Measurements from ENCODE around the gene PRCD.
"Not testable (repeated sequence)": the region's sequence is repeated elsewhere in the genome, so short reads cannot be mapped to it uniquely, and the experiment has no call there.

The PRCD gene

DNA sequence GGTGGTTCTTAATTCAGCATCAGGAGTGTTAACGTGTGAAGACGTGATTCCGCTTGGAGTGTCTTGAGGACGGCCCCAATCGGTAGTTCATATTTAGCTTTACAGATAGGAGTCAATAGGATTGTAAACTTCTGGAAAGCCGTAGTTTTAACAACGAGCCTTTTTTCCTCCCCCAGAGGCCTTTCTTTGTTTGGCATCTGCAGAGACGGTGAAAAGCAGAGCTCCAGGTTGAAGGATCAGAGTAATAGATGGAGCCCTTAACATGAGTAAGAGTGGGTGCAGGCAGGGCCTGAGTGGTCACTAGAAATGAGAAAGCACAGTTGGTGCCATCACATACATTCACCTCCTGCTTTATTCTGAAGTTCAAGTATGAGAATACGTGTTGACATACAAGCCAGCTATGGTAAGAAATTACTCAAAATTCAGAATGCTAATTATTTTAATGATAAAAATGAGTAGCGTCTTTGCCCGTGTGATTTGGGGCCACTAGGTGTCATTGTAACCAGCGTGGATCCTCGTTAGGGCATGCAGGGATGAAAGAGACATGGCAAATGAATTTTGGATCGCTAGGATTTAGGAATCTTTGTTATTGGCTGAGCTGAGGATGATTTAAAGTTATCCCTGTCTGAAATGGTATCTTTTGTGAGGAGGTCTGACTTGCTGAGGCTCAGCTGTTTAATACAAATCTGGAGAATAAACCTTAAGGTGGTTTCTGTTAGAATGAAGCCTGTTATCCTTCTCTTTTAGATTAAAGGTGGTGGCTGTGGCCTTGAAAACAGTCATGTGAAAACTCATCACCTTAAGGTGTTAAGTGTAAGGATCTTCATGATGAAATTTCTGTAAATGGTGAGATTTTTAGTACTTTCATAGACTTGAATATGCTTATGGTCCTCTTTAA, 18.6 kb downstream of the PRCD start:
- DNase-seq: peak; percentile 56 to 72

DNA sequence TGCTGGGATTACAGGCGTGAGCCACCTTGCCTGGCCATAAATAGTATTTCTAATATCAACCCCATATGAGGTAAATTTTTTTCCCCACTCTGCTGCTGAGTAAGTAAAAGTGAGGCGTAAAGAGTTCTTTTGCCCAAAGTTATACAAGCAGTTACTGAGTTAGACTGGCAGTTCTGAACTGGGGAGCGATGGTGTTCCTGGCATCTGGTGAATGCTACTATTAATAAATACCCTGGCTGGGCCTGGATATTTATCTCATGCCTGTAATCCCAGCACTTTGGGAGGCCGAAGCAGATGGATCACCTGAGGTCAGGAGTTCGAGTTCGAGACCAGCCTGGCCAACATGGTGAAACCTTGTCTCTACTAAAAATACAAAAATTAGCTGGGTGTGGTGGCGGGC, 19.6 kb downstream of the PRCD start:
- not testable (repeated sequence) for DNase-seq

DNA sequence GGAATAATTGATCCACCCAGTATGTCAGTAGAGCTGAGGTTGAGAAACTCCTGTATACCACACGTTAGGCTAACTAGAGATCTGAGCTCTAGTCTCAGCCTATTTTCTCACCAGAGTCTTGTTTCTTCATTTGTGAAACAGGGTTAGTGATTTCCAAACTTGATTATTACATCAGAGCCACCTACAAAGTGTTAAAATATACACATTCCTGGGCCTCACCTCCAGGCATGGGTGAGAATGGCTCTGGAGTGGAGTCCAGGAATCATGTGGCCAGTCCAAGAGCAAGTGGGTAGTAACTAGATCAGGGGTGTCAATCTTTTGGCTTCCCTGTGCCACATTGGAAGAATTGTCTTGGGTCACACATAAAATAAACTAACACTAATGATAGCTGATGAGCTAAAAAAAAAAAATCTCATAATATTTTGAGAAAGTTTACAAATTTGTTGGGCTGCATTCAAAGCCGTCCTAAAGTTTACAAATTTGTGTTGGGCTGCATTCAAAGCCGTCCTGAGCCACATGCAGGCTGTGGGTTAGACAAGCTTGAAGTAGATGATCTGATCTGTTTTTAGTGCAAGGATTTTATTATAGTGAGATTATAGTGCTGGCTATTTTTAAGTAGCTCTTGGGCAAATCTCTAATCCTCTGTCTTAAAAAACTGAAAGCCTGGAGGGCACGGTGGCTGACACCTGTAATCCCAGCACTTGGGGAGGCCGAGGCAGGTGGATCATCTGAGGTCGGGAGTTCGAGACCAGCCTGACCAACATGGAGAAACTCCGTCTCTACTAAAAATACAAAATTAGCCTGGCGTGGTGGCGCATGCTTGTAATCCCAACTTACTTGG, 20.4 kb downstream of the PRCD start:
- no peak for DNase-seq

DNA sequence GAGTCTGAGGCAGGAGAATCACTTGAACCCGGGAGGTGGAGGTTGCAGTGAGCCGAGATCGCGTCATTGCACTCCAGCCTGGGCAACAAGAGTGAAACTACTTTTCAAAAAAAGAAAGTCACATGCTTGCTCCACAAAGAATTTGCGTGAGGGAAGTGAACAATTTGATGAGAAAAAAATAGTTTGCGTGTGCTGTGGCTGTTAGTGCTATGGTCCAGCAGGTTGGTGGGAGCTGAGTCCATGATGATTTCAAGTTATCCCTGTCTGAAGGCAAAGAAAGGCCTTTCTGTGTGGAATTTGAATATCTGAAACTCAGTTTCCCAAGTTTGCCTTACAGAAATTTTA, 21.0 kb downstream of the PRCD start:
- no peak for DNase-seq

DNA sequence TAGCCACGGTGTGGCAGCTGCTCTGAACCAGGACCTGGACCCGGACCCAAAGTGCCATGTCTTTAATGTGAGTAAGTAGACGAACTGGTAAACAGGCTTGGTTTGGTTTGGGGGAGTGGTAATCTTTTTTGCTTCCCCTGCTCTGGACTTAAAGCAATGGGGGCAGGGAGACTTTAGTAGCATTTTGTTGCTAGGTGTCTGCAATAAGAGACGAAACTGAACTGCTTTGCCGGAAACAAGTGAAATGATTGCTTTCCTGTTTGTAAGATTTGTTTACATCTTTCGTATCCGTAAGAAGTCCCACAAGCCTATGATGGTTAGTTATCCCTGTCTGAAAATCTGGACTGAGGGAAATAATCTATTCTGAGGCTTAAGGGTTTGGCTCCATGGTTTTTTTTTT, 21.5 kb downstream of the PRCD start:
- DNase-seq: no peak

DNA sequence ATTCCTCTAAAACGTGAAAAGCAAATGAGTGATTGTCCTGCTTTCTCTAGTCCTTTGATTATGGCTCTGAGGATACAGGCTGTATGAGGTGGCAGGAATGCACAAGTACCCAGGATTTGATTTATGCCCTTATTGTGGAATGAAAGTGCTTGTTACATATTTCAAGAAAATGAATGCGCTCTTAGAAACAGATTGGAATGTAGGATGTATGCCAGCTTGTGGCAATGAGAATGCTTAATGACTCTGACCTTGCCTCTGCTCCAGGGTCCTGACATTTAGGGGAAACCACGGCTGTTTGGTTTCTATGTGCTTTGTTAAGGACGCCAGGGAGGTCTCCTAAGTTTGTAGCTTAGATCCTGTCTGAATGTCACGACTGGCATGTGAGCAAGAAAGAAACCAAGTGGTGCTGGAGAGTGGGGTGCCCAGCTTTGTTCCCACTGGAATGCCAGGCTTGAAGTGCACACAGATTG, 22.0 kb downstream of the PRCD start:
- no peak for DNase-seq

DNA sequence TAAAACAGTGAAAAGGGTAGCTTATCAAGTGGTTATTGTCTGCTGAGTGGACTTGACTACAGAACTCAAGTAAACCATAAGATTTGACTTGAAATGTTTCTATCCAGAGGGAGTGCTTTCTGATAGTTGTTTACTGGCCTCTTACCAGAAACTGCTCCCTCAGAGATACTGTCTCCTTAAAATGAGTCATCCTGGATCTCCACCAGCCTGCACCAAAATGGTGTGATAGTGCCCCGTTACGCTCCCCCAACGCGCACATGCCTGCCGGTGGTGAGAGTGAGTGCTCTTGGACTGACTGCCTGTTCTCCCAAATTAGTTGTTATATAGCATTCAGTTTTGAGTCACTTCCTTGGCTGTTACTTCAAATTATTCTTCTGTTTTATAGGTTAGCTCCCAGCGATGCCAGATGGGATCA, 22.9 kb downstream of the PRCD start:
- peak in 1 of 2 experiments; percentile 41 for DNase-seq

DNA sequence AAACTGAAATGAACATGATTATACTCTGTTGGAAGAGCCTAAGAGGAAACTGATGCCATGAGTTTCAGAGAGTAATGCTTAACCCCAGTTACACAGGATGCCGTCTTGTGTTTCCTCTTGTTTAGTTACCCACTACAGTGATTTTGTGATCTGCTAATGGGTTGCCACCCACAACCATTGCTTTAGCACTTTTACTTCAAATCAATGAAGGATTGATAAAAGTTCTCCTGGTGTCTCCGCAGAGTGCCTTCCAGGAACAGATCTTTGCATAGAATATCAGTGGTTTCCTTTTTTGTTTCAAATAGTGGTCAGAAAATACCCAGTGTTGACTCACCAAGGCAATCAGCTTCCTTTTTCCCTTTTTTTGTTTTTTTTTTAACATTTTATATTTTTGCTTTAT, 23.5 kb downstream of the PRCD start:
- not testable (repeated sequence) for DNase-seq

DNA sequence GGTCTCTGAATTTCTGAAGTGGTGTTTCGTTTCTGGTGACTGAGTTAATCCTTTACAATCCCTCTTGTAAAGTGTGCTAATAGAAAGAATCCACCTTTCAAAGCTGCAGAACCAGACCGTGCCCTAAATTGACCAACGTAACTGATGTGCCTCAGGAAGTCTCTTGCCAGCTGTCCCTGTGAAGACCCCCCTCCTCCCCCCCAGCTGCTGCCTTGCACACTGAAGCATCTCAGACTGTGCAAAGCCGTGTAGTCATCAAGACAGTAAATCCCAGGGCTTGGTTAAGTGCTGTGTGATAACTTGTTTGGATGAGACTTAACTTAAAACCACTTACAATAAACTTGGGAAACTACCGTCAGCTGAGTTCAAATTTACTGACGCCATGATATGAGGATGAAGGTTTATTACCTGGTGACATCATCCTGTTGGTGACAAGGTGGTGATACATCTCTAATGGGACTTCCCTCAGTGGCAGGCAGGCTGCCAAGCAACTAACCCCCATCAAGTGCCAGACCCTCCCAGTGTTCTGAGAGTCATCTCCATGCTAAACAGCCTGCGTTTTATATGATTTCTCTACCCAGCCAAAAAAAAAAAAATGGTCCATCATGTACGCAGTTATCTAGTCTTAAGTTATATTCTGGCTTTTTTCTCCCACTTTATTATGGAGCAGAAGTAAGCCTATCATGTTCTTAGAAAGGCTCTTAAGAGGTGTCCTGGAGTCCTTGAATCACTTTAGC, 25.3 kb downstream of the PRCD start:
- peak; percentile 99 to 100 for DNase-seq

DNA sequence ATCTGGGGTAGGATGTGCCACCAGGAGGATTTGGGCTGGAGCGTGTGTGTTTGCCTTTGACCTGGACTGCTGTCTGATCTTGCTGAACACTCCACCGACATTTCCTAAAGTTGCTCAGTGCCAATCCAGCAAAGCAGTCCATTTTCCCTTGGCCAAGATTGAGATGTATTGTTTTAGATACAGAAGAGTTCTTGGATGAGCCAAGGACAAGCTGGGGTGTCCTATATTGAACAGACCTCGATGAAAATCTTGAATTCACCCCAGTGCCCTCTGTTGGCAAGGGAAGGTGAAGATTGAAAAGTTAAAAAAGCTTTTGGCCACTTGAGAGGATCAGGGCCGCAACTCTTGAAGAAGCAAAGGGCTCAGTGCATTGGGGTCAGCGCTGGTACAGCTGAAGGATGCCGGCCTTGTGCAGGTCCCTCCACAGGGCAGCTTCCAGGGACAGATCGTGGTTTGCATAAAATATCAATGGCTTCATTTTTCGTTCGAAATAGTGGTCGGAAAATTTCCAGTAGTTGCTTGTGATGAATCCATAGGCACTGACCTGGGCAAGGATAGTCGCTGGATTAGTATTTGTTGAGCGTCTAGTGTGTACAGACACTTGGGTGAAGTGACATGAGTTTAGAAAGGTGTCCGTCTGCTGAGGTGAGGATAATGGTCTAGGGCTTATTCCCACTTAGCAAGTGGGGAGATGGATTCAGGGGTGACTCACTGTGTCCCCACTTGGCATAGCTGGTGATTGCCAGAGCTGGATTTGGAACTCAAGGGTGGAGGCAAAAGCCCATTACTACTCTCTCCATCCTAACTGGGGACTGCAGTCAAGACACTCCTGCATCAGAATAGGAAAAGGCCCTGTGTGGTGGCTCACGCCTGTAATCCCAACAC, 26.1 kb downstream of the PRCD start:
- no peak for DNase-seq

DNA sequence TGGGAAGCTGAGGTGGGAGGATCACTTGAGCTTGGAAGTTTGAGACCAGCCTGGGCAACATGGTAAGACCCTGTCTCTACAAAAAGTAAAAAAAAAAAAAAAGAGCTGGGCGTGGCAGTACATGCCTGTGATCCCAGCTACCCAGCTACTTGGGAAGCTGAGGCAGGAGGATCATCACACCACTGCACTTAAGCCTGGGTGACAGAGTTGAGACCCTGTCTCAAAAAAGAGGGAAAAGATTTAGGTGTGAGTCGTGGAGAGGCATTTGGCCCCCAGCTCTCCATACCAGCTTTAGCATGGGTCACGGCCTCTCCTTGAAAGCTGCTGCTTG, 26.7 kb downstream of the PRCD start:
- DNase-seq: no peak

DNA sequence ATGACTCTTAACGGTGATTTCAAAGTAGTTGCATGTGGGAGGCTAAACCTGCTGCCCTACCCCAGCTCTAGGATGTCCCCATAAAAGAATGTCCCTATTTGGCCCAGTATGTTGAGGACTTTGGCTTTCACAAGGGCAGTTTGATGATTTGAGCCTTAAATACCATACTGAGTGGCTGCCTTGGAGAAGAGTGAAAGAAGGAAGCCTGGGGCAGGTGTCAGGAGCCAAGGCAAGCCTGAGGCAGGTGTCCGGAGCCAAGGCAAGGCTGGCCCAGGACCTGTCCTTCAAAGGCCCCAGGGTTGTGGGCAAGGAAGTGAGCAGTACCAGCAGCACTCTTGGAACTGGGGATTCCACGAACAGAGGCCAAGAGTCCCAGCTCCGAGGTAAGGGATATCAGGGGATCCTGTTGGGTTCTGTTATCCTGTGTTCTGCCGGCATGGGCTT, 27.2 kb downstream of the PRCD start:
- no peak for DNase-seq

DNA sequence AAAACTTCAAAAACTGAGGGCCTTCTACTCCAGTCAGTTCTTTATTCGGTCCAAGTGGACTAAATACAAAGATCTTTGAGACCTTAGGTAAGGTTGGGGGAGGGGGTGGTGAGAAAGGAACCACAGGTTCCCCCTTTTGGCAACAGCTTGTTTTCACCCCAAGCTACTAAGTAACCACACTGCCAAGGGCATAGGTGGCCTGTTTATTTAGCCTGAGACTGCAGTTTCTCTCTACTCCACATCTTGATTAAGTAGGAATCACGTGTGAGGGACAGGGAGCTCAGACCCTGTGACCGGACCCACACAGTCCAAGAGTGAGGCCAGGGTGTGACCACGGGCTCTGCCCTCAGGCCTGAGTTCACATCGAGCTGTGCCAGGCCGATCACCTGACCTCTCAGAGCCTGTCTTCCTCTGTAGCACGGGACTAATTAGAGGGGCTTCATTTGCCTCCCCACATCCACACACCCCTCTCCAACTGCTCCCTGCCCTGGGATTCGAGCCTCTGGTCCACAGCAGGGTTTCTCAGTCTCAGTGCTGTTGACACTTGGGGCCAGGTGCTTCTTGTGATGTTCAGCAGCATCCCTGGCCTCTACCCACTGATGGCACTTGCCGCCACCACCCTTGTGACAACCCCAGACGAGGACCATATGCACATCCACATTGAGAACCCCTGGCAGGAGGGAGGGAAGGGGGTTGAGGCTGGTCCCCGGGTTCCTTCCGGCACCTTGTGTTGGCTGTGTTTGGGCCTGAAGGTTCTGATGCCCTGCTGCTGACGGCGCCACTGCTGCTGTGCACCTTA, 28.0 kb downstream of the PRCD start:
- peak in 1 of 2 experiments; percentile 43 for DNase-seq

DNA sequence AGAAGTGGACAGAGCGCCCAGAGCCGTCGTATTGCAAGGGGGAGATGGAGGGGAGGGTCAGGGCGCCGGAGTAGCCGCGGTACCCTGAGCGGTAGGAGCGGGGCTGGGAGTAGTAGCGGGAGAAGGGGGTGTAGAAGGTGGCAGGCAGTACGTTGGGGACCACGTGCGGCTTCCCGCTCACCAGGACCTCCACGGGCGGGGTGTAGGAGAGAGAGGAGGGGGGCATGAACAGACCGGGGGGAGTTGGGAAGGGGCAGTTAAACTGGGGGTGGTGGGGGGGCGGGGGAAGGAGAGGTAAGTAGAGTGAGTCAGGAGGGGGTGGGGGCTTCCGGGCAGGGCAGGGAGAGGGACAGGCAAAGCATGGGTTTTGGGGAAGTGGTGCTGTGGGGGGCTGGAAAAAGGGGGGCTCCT, 29.0 kb downstream of the PRCD start:
- no peak for DNase-seq

DNA sequence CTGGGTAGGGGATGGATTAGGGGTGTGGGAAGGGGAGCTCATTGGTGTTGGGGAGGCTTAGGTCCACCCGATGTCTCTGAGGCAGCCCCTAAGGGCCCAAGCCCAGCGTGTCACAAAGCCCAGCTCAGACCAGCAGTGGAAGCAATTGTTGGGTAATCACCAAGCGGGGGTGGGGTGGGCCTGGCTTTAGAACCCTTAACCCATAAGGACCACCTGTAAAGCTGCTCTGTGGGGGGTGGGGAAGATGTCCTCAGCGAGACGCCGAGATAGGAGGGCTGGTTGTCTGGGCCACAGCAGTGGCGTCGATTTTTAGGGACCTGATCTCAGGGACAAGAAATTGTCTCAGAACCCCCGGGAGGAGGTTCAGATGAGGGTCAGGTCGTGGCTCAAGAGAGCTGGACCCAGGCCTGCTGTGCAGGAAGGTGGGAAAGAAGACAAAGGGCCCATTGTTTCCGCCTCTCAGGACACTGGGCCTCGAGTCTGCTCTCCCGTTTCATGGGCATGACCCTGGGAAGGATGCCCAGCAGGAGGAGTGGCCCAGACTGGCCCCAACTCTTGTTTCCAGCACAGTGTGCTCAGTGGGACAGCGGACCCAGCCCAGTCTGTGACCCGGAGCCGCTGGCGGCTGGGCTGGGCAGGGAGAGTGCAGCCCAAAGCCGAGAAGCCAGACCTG, 29.9 kb downstream of the PRCD start:
- DNase-seq: no peak

DNA sequence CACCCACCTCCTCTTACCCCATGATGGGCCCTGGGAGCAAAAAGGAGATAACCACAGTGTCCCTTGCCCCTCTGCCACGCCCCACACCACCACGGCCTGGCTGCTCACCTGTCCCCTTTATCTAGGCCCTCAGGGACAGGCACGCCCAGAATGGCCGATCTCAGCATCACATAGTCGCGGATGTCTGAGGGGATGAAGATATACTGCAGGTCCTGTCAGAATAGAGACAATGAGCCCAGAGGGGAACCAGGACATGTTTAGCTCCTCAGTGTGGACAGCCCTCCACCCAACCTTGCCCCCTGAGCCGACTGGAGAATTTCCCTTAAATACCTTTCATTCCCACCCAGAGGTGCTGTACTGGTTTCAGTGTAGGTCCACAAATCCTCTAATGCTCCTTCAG, 30.6 kb downstream of the PRCD start:
- DNase-seq: no peak

DNA sequence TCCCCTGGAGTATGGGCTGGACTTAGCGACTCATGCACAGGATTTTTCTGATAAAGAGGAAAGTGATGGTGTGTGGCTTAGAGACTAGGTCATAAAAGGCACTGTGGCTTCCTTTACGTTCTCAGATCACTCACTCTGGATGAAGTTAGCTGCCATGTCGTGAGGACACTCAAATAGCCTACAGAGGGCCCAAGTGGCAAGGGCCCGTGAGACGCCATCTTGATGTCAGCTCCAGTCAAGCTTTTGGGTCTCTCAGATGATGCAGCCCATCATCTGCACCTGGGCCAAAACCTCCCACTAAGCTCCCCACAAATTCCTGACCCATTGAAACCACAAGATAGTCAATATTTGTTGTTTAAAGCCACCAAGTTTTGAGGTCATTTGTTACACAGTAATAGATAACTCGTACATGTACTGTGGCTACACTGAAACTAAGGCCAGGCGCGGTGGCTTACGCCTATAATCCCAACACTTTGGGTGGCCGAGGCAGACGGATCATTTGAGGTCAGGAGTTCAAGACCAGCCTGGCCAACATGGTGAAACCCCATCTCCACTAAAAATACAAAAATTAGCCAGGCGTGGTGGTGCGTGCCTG, 31.1 kb downstream of the PRCD start:
- no peak for DNase-seq

DNA sequence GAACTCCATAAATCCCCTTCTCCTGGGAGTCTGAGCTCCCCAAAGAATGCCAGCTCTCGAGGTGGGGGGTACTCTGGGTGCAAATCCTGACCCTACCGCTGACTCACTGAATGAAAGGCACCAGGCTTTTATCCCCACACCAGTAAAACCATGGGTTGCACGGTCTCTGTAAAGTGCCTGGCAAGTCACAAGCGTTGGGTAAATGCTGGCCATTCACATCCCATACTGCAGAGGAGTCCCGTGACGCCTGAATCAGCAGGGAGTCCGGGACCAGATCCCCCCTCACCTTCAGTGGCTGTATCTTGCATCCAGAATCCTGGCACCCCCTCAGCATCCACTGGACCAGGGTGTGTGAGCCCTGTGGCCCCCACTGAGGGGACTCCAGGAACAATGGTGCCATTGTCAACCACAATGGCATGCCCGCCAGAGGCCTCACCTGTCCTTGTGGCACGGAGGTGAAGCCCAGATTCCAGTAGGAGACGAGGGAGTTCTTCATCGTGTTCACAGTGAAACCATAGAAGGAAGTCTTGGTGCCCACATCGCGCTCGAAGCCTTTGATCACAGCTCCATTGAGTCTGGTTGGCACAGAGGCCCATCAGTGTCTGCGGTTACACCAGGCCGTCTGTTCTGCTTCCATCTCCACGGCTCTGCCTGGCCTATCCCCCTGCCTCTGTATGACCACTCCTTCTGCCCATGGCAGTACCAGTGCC, 32.5 kb downstream of the PRCD start:
- DNase-seq: no peak

DNA sequence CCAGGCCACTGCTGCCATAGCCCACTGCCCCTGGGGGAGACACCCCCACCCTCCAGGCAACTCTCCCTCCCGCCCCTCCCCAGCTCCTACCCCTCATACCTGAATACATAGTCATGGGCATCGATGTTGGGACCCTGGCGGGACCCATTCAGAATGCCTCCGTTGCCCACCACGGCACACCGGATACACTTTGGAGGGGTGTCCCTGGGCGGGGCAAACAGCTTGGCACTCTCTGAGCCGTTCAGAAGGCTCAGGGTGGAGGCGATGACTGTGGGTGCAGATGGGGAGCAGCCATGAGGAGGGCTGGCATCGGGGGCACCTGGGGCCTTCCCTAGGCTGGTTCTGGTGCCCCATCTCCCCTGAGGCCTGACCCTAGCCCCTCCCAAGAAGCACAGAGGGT, 33.3 kb downstream of the PRCD start:
- DNase-seq: no peak

DNA sequence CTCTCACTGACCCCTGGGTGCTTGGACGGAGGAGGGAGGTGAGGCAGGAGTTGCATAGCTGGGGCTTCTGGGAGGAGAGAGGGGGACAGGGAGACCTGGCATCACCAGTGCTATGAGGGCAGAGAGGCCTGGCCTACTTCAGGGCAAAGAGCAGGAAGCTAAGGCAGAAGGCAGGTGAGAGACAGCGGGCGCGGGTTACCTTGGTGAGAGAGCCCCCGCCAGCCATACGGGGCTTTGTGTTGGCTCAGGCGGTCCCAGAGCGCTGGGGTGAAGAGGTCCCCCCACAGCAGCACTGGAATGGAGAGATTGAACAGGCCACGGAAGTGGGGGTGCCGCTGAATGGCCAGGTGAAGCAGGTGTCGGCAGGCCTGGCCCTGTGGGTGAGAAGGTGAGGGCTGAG, 34.3 kb downstream of the PRCD start:
- no peak for DNase-seq

All from NCI-H524 (cell line).